ENCODE measurements around the gene CHST6.
"Not testable (repeated sequence)": the region's sequence is repeated elsewhere in the genome, so short reads cannot be mapped to it uniquely, and the experiment has no call there.

The CHST6 gene

GRCh38 chr16:75503801-75504200, 8.6 kb upstream of the CHST6 start:
- DNase-seq (ENCODE audit: low read depth in 1 of 2, low spot score in 1 of 2), result no peak

GRCh38 chr16:75502916-75503605, 7.8 kb upstream of the CHST6 start:
- DNase-seq (ENCODE audit: low read depth in 1 of 2, low spot score in 1 of 2), result no peak

DNA sequence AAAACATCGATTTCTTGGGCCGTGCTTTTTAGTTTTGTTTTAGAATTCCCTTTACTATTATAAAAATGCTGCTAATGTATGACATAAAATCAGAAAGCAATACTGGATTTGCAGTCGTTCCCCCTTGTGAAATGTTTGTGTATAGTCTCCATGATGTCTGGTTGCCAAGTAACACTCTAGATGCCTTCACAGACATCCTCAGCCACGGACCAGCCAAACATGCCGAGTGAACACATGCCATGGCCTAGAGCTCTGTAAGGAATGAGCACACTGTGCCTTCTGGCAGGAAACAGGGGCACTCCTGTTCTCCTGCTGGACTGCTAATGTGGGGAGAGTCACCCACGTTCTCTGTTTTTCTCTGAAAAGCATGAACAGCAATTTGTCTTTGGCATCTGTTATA, 6.6 kb upstream of the CHST6 start:
- DNase-seq (ENCODE audit: low read depth in 1 of 2, low spot score in 1 of 2), result not testable (repeated sequence)

GRCh38 chr16:75501359-75501758, 6.1 kb upstream of the CHST6 start:
- DNase-seq (ENCODE audit: low read depth in 1 of 2, low spot score in 1 of 2), result no peak

- not testable (repeated sequence) for DNase-seq (ENCODE audit: low read depth in 1 of 2, low spot score in 1 of 2)
These were observed 3.5 kb upstream of the CHST6 start for GRCh38 chr16:75498605-75499322.

- no peak for DNase-seq (ENCODE audit: low read depth in 1 of 2, low spot score in 1 of 2)
These were observed 2.3 kb upstream of the CHST6 start for GRCh38 chr16:75497558-75497957.

GRCh38 chr16:75494661-75495075, 573 bp downstream of the CHST6 start:
- no peak for DNase-seq (ENCODE audit: low read depth in 1 of 2, low spot score in 1 of 2)

DNA sequence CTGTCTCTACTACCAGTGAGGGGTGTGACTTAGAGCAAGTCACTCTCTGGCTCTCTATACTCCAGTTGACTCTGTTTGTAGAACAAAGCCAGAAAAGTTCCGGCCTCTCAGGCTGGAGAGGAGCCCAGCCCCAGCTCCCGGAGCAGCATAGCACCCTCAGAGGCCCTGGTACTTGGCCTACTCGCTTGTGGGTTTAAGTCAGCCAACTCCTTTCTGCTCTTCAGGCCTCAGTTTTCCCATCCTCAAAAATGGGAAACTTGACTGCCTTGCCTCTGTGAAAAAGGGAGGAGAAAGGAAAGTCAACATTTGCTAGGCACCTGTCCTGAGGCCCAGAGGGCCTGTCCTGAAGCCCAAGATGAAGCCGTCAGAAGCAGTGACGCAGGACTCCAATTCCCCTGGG, 1.1 kb downstream of the CHST6 start:
- DNase-seq (ENCODE audit: low read depth in 1 of 2, low spot score in 1 of 2), result no peak

- DNase-seq (ENCODE audit: low read depth in 1 of 2, low spot score in 1 of 2), result no peak
These were observed 3.4 kb downstream of the CHST6 start for GRCh38 chr16:75491876-75492275.

- DNase-seq (ENCODE audit: low read depth in 1 of 2, low spot score in 1 of 2), result no peak
These were observed 6.9 kb downstream of the CHST6 start for GRCh38 chr16:75488322-75488721.

DNA sequence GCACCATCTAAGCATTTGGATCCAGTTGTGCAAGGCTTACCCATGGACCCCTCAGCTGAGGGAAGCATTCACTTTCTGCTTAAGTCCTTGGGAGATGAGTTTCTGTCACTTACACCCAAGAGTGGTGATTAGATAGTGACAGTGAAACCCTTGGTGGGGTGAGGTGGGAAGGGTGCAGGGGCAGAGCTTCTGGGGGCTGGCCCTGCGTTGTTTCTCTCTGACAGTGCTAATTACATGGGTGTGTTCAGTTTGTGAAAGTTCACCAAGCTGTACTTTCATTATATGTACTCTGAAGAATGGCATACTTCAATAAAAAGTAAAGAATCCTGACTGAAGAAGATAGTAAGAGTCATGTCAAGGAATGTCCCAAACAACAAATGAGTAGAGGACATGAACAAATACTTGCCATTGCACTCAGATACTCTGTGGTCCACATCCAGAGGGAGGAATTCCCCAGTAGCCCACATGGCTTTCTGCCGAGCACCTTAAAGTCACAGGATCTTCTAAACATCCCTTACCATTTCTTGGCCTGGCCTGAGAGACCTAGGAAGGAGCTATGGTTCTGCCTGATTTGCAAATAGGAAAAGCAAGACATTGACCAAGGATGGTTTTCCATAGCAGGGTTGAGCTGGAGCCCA, 8.4 kb downstream of the CHST6 start:
- DNase-seq (ENCODE audit: low read depth in 1 of 2, low spot score in 1 of 2), result no peak

- DNase-seq (ENCODE audit: low read depth in 1 of 2, low spot score in 1 of 2), result no peak
These were observed 9.1 kb downstream of the CHST6 start for GRCh38 chr16:75486014-75486675.

DNA sequence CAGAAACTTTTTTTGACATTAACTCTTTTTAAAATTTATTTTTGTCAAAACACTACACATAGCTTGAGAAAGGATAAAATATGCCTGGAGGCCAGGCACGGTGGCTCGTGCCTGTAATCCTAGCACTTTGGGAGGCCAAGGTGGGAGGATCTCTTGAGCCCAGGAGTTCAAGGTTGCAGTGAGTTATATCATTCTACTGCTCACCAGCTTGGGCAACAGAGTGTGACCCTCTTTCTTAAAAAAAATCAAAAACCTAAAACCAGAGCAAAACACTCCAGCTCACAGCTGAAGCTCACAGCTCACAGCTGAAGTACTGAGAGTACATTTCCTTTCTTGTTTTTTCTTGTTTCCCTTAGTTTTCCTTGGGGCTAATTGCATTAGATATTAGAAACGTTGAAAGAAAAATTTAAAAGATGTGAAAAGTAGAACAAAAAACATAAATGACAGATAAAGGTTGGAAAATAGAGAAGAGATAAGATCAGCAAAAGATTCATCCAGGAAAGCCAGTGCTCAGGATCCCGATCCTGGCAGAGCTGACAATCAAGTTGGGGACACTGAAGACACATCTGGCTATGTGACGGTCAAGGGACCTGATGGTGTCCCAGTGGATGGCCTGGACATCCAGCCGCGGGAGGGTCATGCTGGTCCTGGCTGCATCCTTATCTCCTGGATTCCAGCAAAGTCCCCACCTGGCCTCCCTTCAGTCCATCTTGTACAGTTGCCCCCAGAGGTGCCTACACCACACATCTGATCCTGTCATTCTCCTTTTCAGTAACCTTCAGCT, 9.8 kb downstream of the CHST6 start:
- no peak for DNase-seq (ENCODE audit: low read depth in 1 of 2, low spot score in 1 of 2)

- no peak for DNase-seq (ENCODE audit: low read depth in 1 of 2, low spot score in 1 of 2)
These were observed 12.0 kb downstream of the CHST6 start for GRCh38 chr16:75483222-75483621.

DNA sequence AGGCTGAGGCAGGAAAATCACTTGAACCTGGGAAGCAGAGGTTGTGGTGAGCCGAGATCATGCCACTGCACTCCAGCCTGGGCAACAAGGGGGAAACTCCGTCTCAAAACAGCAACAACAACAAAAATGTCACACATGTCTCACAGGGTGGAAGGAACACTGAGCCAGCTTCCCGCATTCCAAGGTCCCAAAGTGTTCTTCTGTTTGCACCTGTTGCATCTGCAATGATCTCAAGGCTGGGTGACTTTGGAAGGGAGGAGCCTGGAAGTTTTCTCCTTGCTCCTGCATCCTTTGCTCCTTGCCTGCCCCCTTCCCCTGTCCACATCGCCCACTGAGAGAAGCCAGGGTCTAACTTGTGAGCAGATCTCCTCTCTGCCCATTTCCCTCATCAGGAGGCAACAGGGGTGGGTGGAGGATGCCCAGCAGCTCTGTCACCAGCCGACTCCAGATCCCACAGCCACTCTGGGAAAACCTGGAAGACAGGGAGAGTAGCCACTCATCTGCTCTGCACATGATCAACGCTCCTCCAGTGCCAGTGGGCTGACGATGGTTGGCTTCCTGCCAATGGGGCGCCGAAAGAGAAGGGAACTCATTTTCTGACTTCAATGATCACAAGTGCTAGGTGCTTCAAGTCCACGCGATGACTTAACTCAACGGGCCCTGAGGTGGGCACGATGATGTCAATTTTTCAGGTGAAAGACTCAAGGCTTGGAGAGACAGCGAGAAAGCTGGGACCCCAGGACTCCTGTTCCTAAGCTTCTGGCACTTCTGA, 12.6 kb downstream of the CHST6 start:
- DNase-seq (ENCODE audit: low read depth in 1 of 2, low spot score in 1 of 2), result no peak

DNA sequence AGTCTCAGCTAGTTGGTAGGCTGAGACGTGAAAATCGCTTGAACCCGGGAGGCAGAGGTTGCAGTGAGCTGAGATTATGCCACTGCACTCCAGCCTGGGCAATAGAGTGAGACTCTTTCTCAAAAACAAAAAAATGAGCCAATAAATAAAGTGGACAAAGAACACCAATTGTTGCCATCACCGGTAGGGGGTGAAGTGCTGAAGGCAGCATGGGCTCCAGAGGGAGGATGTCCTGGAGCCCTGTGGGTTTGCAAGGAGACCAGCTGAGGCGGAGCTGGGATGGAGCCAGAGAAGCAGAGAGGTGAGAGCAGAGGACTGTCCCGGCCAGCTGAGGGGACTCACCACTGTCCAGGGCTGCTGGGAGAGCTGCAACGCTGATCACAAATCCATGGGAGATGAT, 13.8 kb downstream of the CHST6 start:
- DNase-seq (ENCODE audit: low read depth in 1 of 2, low spot score in 1 of 2), result no peak

- no peak for DNase-seq (ENCODE audit: low read depth in 1 of 2, low spot score in 1 of 2)
These were observed 15.7 kb downstream of the CHST6 start for GRCh38 chr16:75479421-75479990.

- DNase-seq (ENCODE audit: low read depth in 1 of 2, low spot score in 1 of 2), result no peak
These were observed 16.5 kb downstream of the CHST6 start for GRCh38 chr16:75478480-75479345.
